ENCODE data around the gene KIAA1671. TPM values are rescaled to one million over a fixed set of nuclear protein-coding genes. Genes with fewer than 3 reads are reported as not detected.

The KIAA1671 gene
- total and polyA plus RNA-seq, 9 of the 15 experiments (the other 6 are each of a cell fraction or from before 2014, with no cell fraction given) = under 0.01 to 0.11 (median 0.02) TPM; not detected in 5

DNA sequence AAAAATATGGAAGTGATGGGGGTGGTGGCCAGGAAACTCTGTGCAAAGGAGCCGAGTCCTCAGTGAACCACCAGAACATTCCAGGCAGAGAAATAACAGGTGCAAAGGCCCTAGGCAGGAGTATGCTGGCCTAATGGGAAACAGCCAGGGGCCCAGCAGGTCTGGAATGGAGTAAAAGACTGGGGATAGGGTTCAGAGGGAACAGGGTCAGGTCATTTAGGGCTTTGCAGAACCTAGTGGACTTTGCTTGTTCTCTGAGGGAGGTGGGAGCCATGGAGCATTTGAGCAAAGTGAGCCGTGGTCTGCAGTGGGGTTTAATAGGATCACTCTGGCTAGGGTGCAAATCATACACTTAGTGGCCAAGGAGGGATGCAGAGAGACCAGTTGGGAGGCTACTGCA, 255.8 kb downstream of the KIAA1671 start:
- DNase-seq (ENCODE audit: extremely low read depth in 1 of 4, low spot score in 3 of 4) (no peak), ATAC-seq (no peak), FAIRE-seq (no peak)
- H2AFZ ChIP-seq (ENCODE audit: low read depth, low read length) = no peak overlapping the region
- intact Hi-C loops (cut with micrococcal nuclease) = no loop called here
- H3K79me2 ChIP-seq (ENCODE audit: control insufficient read depth, insufficient read depth, low read length) = no peaks in the 10 kb centered on the region
- no peak overlapping the region for H3K27ac ChIP-seq (ENCODE audit: extremely low read depth, low read depth, low read length)
- H3K4me3 ChIP-seq = no peak overlapping the region
- no TSS peak for BruUV-seq (replicated peaks)
- in situ Hi-C loops (cut with MboI) = loop anchor here (10.0 to 25.0 kb wide), 2 partner anchors 126 to 1129 kb away; no protein-coding TSS in a partner anchor
- H3K4me1 ChIP-seq (replicated peaks in 1 of 2; ENCODE audit: control insufficient read depth in 2 of 2, insufficient read depth in 2 of 2, low read length in 2 of 2) = no peaks in the 10 kb centered on the region
- ChIA-PET CTCF (ENCODE audit: low intra/inter-chr PET ratio) (no interaction called here), POLR2A (no interaction called here)
- no peak overlapping the region for H3K9ac ChIP-seq (ENCODE audit: insufficient read depth in 1 of 2, low read depth in 2 of 2, low read length in 2 of 2)
- no peak overlapping the region for H3K4me2 ChIP-seq (ENCODE audit: insufficient read depth, low read length)
- H3K27me3 ChIP-seq (ENCODE audit: control insufficient read depth in 2 of 2, insufficient read depth in 2 of 2, low read length in 2 of 2) = peaks cover 4% of the 10 kb centered on the region in 2 experiments; a peak in 2 of 5 replicates
- 0% methylated on average over 2 of the region's 2 CpGs for WGBS (ENCODE audit: insufficient coverage, low coverage, missing lambda C conversion rate)
- H3K9me3 ChIP-seq (replicated peaks; ENCODE audit: control insufficient read depth, insufficient read depth, low read depth, low read length) = no peaks in the 10 kb centered on the region
- H3K9me1 ChIP-seq (ENCODE audit: control insufficient read depth, insufficient read depth, low read length) = no peaks in the 10 kb centered on the region
- TF ChIP-seq ZNF77 (CRISPR knock-in tag; IDR thresholded peaks at IDR 0.05) = no peak
- no peak for TF ChIP-seq YBX1 (IDR thresholded peaks at IDR 0.05)
- no peak for TF ChIP-seq CREM (IDR thresholded peaks at IDR 0.05; ENCODE audit: low read depth)
- no peak for TF ChIP-seq ZNF274 (IDR thresholded peaks at IDR 0.05; ENCODE audit: borderline replicate concordance, low read depth, low read length)
- TF ChIP-seq RBM39 (optimal IDR thresholded peaks at IDR 0.05; ENCODE audit: low read depth, low read length) = no peak
- TF ChIP-seq MTA3 (IDR thresholded peaks at IDR 0.05; ENCODE audit: borderline replicate concordance) = no peak
- TF ChIP-seq ETV5 (CRISPR knock-in tag; IDR thresholded peaks at IDR 0.05; ENCODE audit: low read depth) = no peak
- TF ChIP-seq TBL1XR1 (IDR thresholded peaks at IDR 0.05; ENCODE audit: low read length in 2 of 2) = no peak
- TF ChIP-seq, protein P1, sequence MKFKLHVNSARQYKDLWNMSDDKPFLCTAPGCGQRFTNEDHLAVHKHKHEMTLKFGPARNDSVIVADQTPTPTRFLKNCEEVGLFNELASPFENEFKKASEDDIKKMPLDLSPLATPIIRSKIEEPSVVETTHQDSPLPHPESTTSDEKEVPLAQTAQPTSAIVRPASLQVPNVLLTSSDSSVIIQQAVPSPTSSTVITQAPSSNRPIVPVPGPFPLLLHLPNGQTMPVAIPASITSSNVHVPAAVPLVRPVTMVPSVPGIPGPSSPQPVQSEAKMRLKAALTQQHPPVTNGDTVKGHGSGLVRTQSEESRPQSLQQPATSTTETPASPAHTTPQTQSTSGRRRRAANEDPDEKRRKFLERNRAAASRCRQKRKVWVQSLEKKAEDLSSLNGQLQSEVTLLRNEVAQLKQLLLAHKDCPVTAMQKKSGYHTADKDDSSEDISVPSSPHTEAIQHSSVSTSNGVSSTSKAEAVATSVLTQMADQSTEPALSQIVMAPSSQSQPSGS (CRISPR knock-in tag; IDR thresholded peaks at IDR 0.05) = no peak
- TF ChIP-seq ZNF644 (tag; IDR thresholded peaks at IDR 0.05; ENCODE audit: low read depth) = no peak
- no peak for TF ChIP-seq NFE2 (IDR thresholded peaks at IDR 0.05; ENCODE audit: low read depth)
- no peak for TF ChIP-seq GABPB1 (CRISPR knock-in tag; IDR thresholded peaks at IDR 0.05)
- TF ChIP-seq PHTF2 (CRISPR knock-in tag; IDR thresholded peaks at IDR 0.05) = no peak
- TF ChIP-seq NUFIP1 (IDR thresholded peaks at IDR 0.05; ENCODE audit: partially characterized antibody) = no peak
- no peak for TF ChIP-seq ZBTB7A (IDR thresholded peaks at IDR 0.05; ENCODE audit: borderline replicate concordance, control insufficient read depth, low read depth, low read length)
- no peak for TF ChIP-seq RBM34 (IDR thresholded peaks at IDR 0.05; ENCODE audit: borderline replicate concordance, insufficient read depth, low read length)
- no peaks in the 10 kb centered on the region for H3K36me3 ChIP-seq (ENCODE audit: control insufficient read depth, insufficient read depth, low read length)
- H4K20me1 ChIP-seq (replicated peaks; ENCODE audit: control insufficient read depth, insufficient read depth, low read length) = 0 out of 2 replicates have a peak, but pooled peaks cover 3% of the 10 kb centered on the region
